ENCODE data around the gene SLC12A5. TPM values are rescaled to one million over a fixed set of nuclear protein-coding genes. Genes with fewer than 3 reads are reported as not detected.

The SLC12A5 gene
- total and polyA plus RNA-seq, 2 donors (not counting 1 experiment from before 2014, with no cell fraction given) = 0.32 TPM; not detected in 1

DNA sequence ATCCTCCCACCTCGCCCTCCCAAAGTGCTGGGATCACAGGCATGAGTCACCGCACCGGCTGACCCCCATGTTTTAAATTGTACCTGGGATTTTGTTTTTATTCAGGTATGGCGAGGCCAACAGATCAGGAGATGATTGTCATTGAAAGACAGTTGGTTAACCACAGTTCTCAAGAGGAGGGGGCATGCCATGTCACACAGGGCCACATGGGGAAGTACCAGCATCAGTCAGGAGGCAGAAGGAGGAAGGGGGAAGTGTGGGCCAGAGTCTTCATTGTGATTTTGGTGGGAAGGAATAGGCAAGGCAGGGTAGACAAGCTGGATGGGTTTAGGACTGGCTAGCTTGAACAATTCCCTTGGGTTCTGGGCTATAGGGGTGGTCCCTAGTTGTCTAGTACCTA, 30.3 kb upstream of the SLC12A5 start:
- Mint-ChIP-seq H3K27me3 (peaks cover 10% of the 10 kb centered on the region), H3K4me1 (peaks cover 35% of the 10 kb centered on the region), H3K9me3 (ENCODE audit: insufficient read depth) (no peaks in the 10 kb centered on the region), H3K27ac (no peak overlapping the region), H3K4me3 (no peak overlapping the region)
- DNase-seq = peak; percentile 64
- peak; percentile 65 for ATAC-seq (ENCODE audit: low read depth)
- Histone ChIP-seq H3K4me2 (replicated peaks; ENCODE audit: low read depth, low read length, poor library complexity, severe bottlenecking) (peak overlapping the region; percentile 20), H3K4me1 (ENCODE audit: control insufficient read depth in 2 of 2, insufficient read depth in 2 of 2, low read length in 2 of 2) (peaks cover 30 to 37% of the 10 kb centered on the region in 2 donors), H3K36me3 (replicated peaks in 1 of 2; ENCODE audit: control extremely low read depth in 1 of 2, control insufficient read depth in 1 of 2, extremely low read depth in 1 of 2, insufficient read depth in 2 of 2, low read length in 1 of 2) (no peaks in the 10 kb centered on the region), H3K27ac (ENCODE audit: low read length in 2 of 2) (no peak overlapping the region), H3K4me3 (ENCODE audit: control extremely low read depth in 1 of 5, extremely low read depth in 1 of 5, insufficient read depth in 1 of 5, low read depth in 2 of 5, low read length in 4 of 5) (no peak overlapping the region), H3K9ac (ENCODE audit: low read length) (no peak overlapping the region), H3K9me3 (ENCODE audit: control extremely low read depth in 1 of 3, control insufficient read depth in 2 of 3, insufficient read depth in 1 of 3, low read length in 2 of 3) (peaks cover 0 to 2% (median 0%) of the 10 kb centered on the region in 3 donors), H4K20me1 (ENCODE audit: control insufficient read depth, insufficient read depth, low read length, poor library complexity, severe bottlenecking) (no peaks in the 10 kb centered on the region), H2AFZ (ENCODE audit: insufficient read depth, low read depth, low read length, poor library complexity, severe bottlenecking) (no peak overlapping the region), H3K79me2 (ENCODE audit: control insufficient read depth, insufficient read depth, low read length) (no peaks in the 10 kb centered on the region), H3K27me3 (replicated peaks in 1 of 4; ENCODE audit: control extremely low read depth in 1 of 4, control insufficient read depth in 3 of 4, insufficient read depth in 4 of 4, low read length in 3 of 4) (peaks cover 0 to 21% (median 0%) of the 10 kb centered on the region in 4 experiments)
- ChIA-PET CTCF (interaction anchor here (1.2 to 1.9 kb wide), 5 partner anchors 9 to 131 kb away, joined by 3 to 11 read pairs (median 4); no protein-coding TSS in a partner anchor), POLR2A (no interaction called here)
- TF ChIP-seq CTCF (IDR thresholded peaks at IDR 0.05) (no peak), EZH2 (IDR thresholded peaks at IDR 0.05; ENCODE audit: borderline replicate concordance, insufficient read depth, low read depth, low read length, poor library complexity, severe bottlenecking) (no peak)
- WGBS (ENCODE audit: insufficient coverage) = 0% methylated on average over 1 of the region's 4 CpGs
- intact Hi-C loops (cut with micrococcal nuclease) = no loop called here

- H4K20me1 ChIP-seq (ENCODE audit: control insufficient read depth, insufficient read depth, low read length, poor library complexity, severe bottlenecking) = no peaks in the 10 kb centered on the region
- Mint-ChIP-seq H3K27ac (no peak overlapping the region), H3K27me3 (peaks cover 10% of the 10 kb centered on the region), H3K4me1 (peaks cover 43% of the 10 kb centered on the region), H3K9me3 (ENCODE audit: insufficient read depth) (no peaks in the 10 kb centered on the region), H3K4me3 (no peak overlapping the region)
- H3K9me3 ChIP-seq (ENCODE audit: control extremely low read depth in 1 of 3, control insufficient read depth in 2 of 3, insufficient read depth in 1 of 3, low read length in 2 of 3) = peaks cover 0 to 2% (median 0%) of the 10 kb centered on the region in 3 donors
- H3K79me2 ChIP-seq (ENCODE audit: control insufficient read depth, insufficient read depth, low read length) = no peaks in the 10 kb centered on the region
- ChIA-PET POLR2A (no interaction called here), CTCF (interaction anchor here (1.2 to 1.9 kb wide), 5 partner anchors 10 to 130 kb away, joined by 3 to 11 read pairs (median 6); no protein-coding TSS in a partner anchor)
- H3K4me1 ChIP-seq (ENCODE audit: control insufficient read depth in 2 of 2, insufficient read depth in 2 of 2, low read length in 2 of 2) = peaks cover 40 to 47% of the 10 kb centered on the region in 2 donors
- H3K36me3 ChIP-seq (replicated peaks in 1 of 2; ENCODE audit: control extremely low read depth in 1 of 2, control insufficient read depth in 1 of 2, extremely low read depth in 1 of 2, insufficient read depth in 2 of 2, low read length in 1 of 2) = no peaks in the 10 kb centered on the region
- no peak overlapping the region for H3K4me3 ChIP-seq (ENCODE audit: control extremely low read depth in 1 of 5, extremely low read depth in 1 of 5, insufficient read depth in 1 of 5, low read depth in 2 of 5, low read length in 4 of 5)
- no peak overlapping the region for H3K9ac ChIP-seq (ENCODE audit: low read length)
- WGBS (ENCODE audit: insufficient coverage) = 100% methylated on average over 1 of the region's 4 CpGs
- no peak overlapping the region for H2AFZ ChIP-seq (ENCODE audit: insufficient read depth, low read depth, low read length, poor library complexity, severe bottlenecking)
- intact Hi-C loops (cut with micrococcal nuclease) = no loop called here
- peaks cover 0 to 21% (median 0%) of the 10 kb centered on the region in 4 experiments for H3K27me3 ChIP-seq (replicated peaks in 1 of 4; ENCODE audit: control extremely low read depth in 1 of 4, control insufficient read depth in 3 of 4, insufficient read depth in 4 of 4, low read length in 3 of 4)
- no peak overlapping the region for H3K27ac ChIP-seq (ENCODE audit: low read length in 2 of 2)
- H3K4me2 ChIP-seq (replicated peaks; ENCODE audit: low read depth, low read length, poor library complexity, severe bottlenecking) = no peak overlapping the region
- DNase-seq (no peak), ATAC-seq (ENCODE audit: low read depth) (no peak)
- TF ChIP-seq CTCF (IDR thresholded peaks at IDR 0.05) (no peak), EZH2 (IDR thresholded peaks at IDR 0.05; ENCODE audit: borderline replicate concordance, insufficient read depth, low read depth, low read length, poor library complexity, severe bottlenecking) (no peak)
These were observed 29.3 kb upstream of the SLC12A5 start for GRCh38 chr20:45999557-46000261.
